T-cell (primary cell): Measurements from ENCODE around the gene TNNI2. TPM values are rescaled to one million over a fixed set of nuclear protein-coding genes. Genes with fewer than 3 reads are reported as not detected.

Experiments used
- ATAC-seq, 4 experiments: fragments of 200-7000 bp in 3 of 4; fragments of 150-1000 bp in 1 of 4; cut with Tn5 transposase; replicated peaks in 1 of 4; 1 replicate in 3 of 4; 2 replicates in 1 of 4; pipeline ENCODE4 v1.10.0; 2021; ENCODE audit warnings: moderate library complexity in 3 of 4, mild to moderate bottlenecking in 2 of 4, moderate number of reproducible peaks in 1 of 4
- CTCF ChIA-PET, 2 donors: fragments of 300-600 bp; sonication (Branson Sonifier 250); formaldehyde crosslinking; loops; one replicate each; lab custom pipeline; 2022; ENCODE audit warnings: antibody characterized with exemption in 2 of 2; lab: Charles Lee
- POLR2A ChIA-PET, 2 donors: fragments of 300-600 bp; sonication (Branson Sonifier 250); formaldehyde crosslinking; loops; one replicate each; lab custom pipeline; 2022; ENCODE audit warnings: antibody characterized with exemption in 2 of 2; lab: Charles Lee
- DNase-seq, 35 experiments: peaks; one replicate each; pipeline versions ENCODE4 v3.0.0 to v3.0.0-alpha.2; 2013 to 2023
- H3K27ac ChIP-seq: one replicate; pipeline ENCODE4 v1.5.1; 2013; ENCODE audit warnings: low read length
- H3K27me3 ChIP-seq, 2 experiments: replicated peaks in 1 of 2; 1 replicate in 1 of 2; 2 replicates in 1 of 2; pipeline versions ENCODE4 v1.6.1 to v1.7.0; 2013; ENCODE audit warnings: low read length in 1 of 2, mixed read lengths in 1 of 2; ENCODE audit not compliant: control insufficient read depth in 2 of 2, insufficient read depth in 2 of 2; ENCODE audit errors: extremely low read depth in 1 of 2
- H3K36me3 ChIP-seq, 2 donors: 1 replicate in 1 of 2; 2 replicates in 1 of 2; pipeline versions ENCODE4 v1.6.1 to v1.7.0; 2013; ENCODE audit warnings: low read length in 1 of 2; ENCODE audit not compliant: control insufficient read depth in 2 of 2, insufficient read depth in 1 of 2; ENCODE audit errors: extremely low read depth in 1 of 2
- H3K4me1 ChIP-seq, 2 experiments: 1 replicate in 1 of 2; 2 replicates in 1 of 2; pipeline versions ENCODE4 v1.6.1 to v1.7.0; 2013; ENCODE audit warnings: low read length in 2 of 2, mixed read lengths in 1 of 2; ENCODE audit not compliant: insufficient read depth in 2 of 2, control insufficient read depth in 1 of 2; ENCODE audit errors: extremely low read depth in 1 of 2
- H3K4me3 ChIP-seq, 2 donors: 1 replicate in 1 of 2; 2 replicates in 1 of 2; pipeline versions ENCODE4 v1.5.1 to v1.7.0; 2013; ENCODE audit warnings: mild to moderate bottlenecking in 2 of 2, low read length in 1 of 2, moderate library complexity in 1 of 2; ENCODE audit not compliant: control insufficient read depth in 1 of 2; ENCODE audit errors: extremely low read depth in 1 of 2
- H3K9me3 ChIP-seq: 2 replicates; pipeline ENCODE4 v1.7.0; 2013
- H3K27ac Mint-ChIP-seq, 2 donors: one replicate each; pipeline ENCODE4 v1.8.0; 2020 to 2021; ENCODE audit warnings: mild to moderate bottlenecking in 2 of 2, mixed read lengths in 2 of 2
- H3K27me3 Mint-ChIP-seq, 2 donors: one replicate each; pipeline ENCODE4 v1.8.0; 2021 to 2022; ENCODE audit warnings: mixed read lengths in 2 of 2
- H3K36me3 Mint-ChIP-seq: one replicate; pipeline ENCODE4 v1.8.0; 2021; ENCODE audit warnings: mixed read lengths
- H3K4me1 Mint-ChIP-seq, 3 donors: one replicate each; pipeline ENCODE4 v1.8.0; 2020 to 2022; ENCODE audit warnings: mixed read lengths in 3 of 3, mild to moderate bottlenecking in 1 of 3
- H3K4me3 Mint-ChIP-seq, 3 donors: one replicate each; pipeline ENCODE4 v1.8.0; 2020 to 2022; ENCODE audit warnings: mild to moderate bottlenecking in 3 of 3, mixed read lengths in 3 of 3, moderate library complexity in 3 of 3
- H3K9me3 Mint-ChIP-seq, 3 donors: one replicate each; pipeline ENCODE4 v1.8.0; 2020 to 2022; ENCODE audit warnings: mixed read lengths in 3 of 3
- WGBS: methylation state at CpG from one replicate; pipeline ENCODE4 v1.1.5; 2013; ENCODE audit warnings: missing lambda C conversion rate; ENCODE audit not compliant: insufficient coverage; 5-methylcytosine and 5-hydroxymethylcytosine counted together
- total RNA-seq, 35 experiments: library from RNA in 6 of 35; stranded (reverse) in 6 of 35; fragments of 120-200 nt in 1 of 35; gene quantifications; one replicate each; pipeline versions ENCODE4 v1.2.1 to v1.2.4 and lab custom pipeline; 2013 to 2026

The TNNI2 gene
- total RNA-seq, 5 donors from 2014 or later (not counting 1 experiment from before 2014, with no cell fraction given) = 0.39 TPM; not detected in 4

GRCh38 chr11:1880746-1881441, 42.1 kb downstream of the TNNI2 start:
- ChIA-PET CTCF (no interaction called here), POLR2A (no interaction called here)
- Mint-ChIP-seq H3K4me3 (peak overlapping the region in 1 of 3 donors; percentile 20), H3K4me1 (peaks cover 12 to 30% (median 18%) of the 10 kb centered on the region in 3 donors), H3K9me3 (no peaks in the 10 kb centered on the region), H3K36me3 (no peaks in the 10 kb centered on the region), H3K27ac (peak overlapping the region; percentile 27 to 58), H3K27me3 (no peaks in the 10 kb centered on the region)
- Histone ChIP-seq H3K4me3 (no peak overlapping the region), H3K36me3 (peaks cover 18 to 46% of the 10 kb centered on the region in 2 donors), H3K27ac (no peak overlapping the region), H3K9me3 (no peaks in the 10 kb centered on the region), H3K4me1 (peaks cover 9 to 66% of the 10 kb centered on the region in 2 experiments), H3K27me3 (no peaks in the 10 kb centered on the region)
- ATAC-seq (peak in 1 of 4 experiments; percentile 3), DNase-seq (peak in 2 of 35 experiments; percentile 12 to 36)
- 71% methylated on average over 8 of the region's 9 CpGs for WGBS

- Mint-ChIP-seq H3K4me3 (no peak overlapping the region), H3K36me3 (no peaks in the 10 kb centered on the region), H3K9me3 (no peaks in the 10 kb centered on the region), H3K4me1 (peaks cover 12 to 26% (median 13%) of the 10 kb centered on the region in 3 donors), H3K27me3 (no peaks in the 10 kb centered on the region), H3K27ac (no peak overlapping the region)
- peak; percentile 10 to 37 (median 20) for ATAC-seq
- ChIA-PET POLR2A (interaction anchor here in 1 of 2 donors (0.7 kb wide), 1 partner anchor 11 kb away, joined by 10 read pairs; no protein-coding TSS in a partner anchor), CTCF (interaction anchor here (0.6 to 1.7 kb wide), 11 partner anchors 11 to 270 kb away, joined by 3 to 9 read pairs (median 5); partner anchors contain the start of genes LSP1 (in 1 of the 2) and SYT8 (in 1 of the 2))
- peaks cover 14 to 53% of the 10 kb centered on the region in 2 donors for H3K36me3 ChIP-seq
- H3K27me3 ChIP-seq = no peaks in the 10 kb centered on the region
- no peak overlapping the region for H3K4me3 ChIP-seq
- no peak overlapping the region for H3K27ac ChIP-seq
- 73% methylated on average over 24 of the region's 43 CpGs for whole genome bisulfite sequencing
- DNase-seq = peak in 1 of 35 experiments; percentile 33
- no peaks in the 10 kb centered on the region for H3K9me3 ChIP-seq
- peaks cover 9 to 60% of the 10 kb centered on the region in 2 experiments for H3K4me1 ChIP-seq
These were observed 42.9 kb downstream of the TNNI2 start for GRCh38 chr11:1881442-1882264.

GRCh38 chr11:1882265-1883238, 43.8 kb downstream of the TNNI2 start:
- Histone ChIP-seq H3K9me3 (no peaks in the 10 kb centered on the region), H3K27me3 (no peaks in the 10 kb centered on the region), H3K27ac (no peak overlapping the region), H3K4me1 (peaks cover 9 to 59% of the 10 kb centered on the region in 2 experiments), H3K4me3 (no peak overlapping the region), H3K36me3 (peaks cover 14 to 60% of the 10 kb centered on the region in 2 donors)
- Mint-ChIP-seq H3K27ac (peak overlapping the region; percentile 21 to 22), H3K36me3 (no peaks in the 10 kb centered on the region), H3K27me3 (no peaks in the 10 kb centered on the region), H3K4me3 (no peak overlapping the region), H3K9me3 (no peaks in the 10 kb centered on the region), H3K4me1 (peaks cover 12 to 28% (median 17%) of the 10 kb centered on the region in 3 donors)
- ChIA-PET CTCF (interaction anchor here (0.6 to 1.7 kb wide), 12 partner anchors 10 to 269 kb away, joined by 3 to 9 read pairs (median 4); partner anchors contain the start of genes LSP1 (in 1 of the 2) and SYT8 (in 1 of the 2)), POLR2A (interaction anchor here in 1 of 2 donors (0.7 kb wide), 1 partner anchor 12 kb away, joined by 10 read pairs; no protein-coding TSS in a partner anchor)
- ATAC-seq = peak; percentile 84 to 91 (median 86)
- peak; percentile 51 to 90 (median 74) for DNase-seq
- 46% methylated on average over 22 of the region's 23 CpGs for WGBS

DNA sequence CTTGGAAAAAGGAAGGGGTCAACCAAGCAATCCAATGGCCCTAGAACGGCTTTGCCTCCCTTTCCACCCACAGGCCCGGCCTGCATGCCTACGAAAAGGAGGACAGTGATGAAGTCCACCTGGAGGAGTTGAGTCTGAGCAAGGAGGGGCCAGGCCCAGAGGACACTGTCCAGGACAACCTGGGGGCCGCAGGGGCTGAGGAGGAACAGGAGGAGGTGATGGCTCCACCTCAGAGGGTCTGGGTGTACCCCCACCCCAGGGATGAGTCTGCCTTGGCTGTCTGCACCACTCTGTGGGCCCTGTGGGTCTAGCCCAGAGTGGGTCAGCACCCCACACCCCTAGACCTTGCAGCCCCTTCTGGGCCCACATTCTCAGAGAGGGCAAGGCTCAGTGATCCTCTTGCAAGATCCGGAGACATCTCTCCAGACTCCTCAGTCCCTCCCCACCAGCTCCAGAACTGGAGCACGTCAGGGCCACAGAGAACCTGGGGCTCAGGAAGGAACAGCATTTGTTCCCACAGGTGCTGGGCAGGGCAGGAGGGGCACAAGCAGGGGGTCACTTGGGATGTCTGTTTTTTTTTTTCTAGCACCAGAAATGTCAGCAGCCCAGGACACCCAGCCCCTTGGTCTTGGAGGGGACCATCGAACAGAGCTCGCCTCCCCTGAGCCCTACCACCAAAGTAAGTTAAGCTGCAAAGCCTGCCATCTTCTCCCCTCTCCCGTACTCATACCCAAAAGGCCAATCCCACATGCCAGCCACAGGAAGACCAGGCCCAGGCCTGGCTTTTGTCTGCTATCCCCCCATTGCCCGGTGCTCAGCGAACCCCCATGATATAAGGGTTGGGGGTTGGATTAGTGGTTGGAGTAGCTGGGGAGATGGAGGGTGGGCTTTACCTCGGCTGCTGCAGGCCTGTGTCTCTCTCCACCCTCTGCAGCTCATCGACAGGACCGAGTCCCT, 44.8 kb downstream of the TNNI2 start:
- Mint-ChIP-seq H3K4me1 (peaks cover 17 to 34% (median 23%) of the 10 kb centered on the region in 3 donors), H3K4me3 (no peak overlapping the region), H3K36me3 (peaks cover 5% of the 10 kb centered on the region), H3K27me3 (no peaks in the 10 kb centered on the region), H3K9me3 (no peaks in the 10 kb centered on the region), H3K27ac (peak overlapping the region in 1 of 2 donors; percentile 47)
- no peak overlapping the region for H3K27ac ChIP-seq
- peaks cover 14 to 61% of the 10 kb centered on the region in 2 experiments for H3K4me1 ChIP-seq
- peaks cover 21 to 65% of the 10 kb centered on the region in 2 donors for H3K36me3 ChIP-seq
- no peaks in the 10 kb centered on the region for H3K27me3 ChIP-seq
- ChIA-PET POLR2A (no interaction called here), CTCF (interaction anchor here (0.6 to 1.7 kb wide), 2 partner anchors 183 to 268 kb away, joined by 3 to 9 read pairs; no protein-coding TSS in a partner anchor)
- DNase-seq (peak in 1 of 35 experiments; percentile 14), ATAC-seq (no peak)
- WGBS = 94% methylated on average over 6 of the region's 14 CpGs
- no peak overlapping the region for H3K4me3 ChIP-seq
- no peaks in the 10 kb centered on the region for H3K9me3 ChIP-seq

GRCh38 chr11:1884303-1884700, 45.5 kb downstream of the TNNI2 start:
- no peak for DNase-seq
- H3K27me3 ChIP-seq = no peaks in the 10 kb centered on the region
- peaks cover 24 to 39% (median 28%) of the 10 kb centered on the region in 3 donors for H3K4me1 Mint-ChIP-seq
- 100% methylated on average over 3 of the region's 5 CpGs for WGBS
- no peak for ATAC-seq
- peaks cover 19 to 63% of the 10 kb centered on the region in 2 experiments for H3K4me1 ChIP-seq
- H3K27ac Mint-ChIP-seq = no peak overlapping the region
- H3K27me3 Mint-ChIP-seq = no peaks in the 10 kb centered on the region
- peaks cover 21 to 69% of the 10 kb centered on the region in 2 donors for H3K36me3 ChIP-seq
- ChIA-PET POLR2A (no interaction called here), CTCF (no interaction called here)
- H3K9me3 ChIP-seq = no peaks in the 10 kb centered on the region
- H3K4me3 ChIP-seq = no peak overlapping the region
- H3K9me3 Mint-ChIP-seq = no peaks in the 10 kb centered on the region
- H3K27ac ChIP-seq = no peak overlapping the region
- no peak overlapping the region for H3K4me3 Mint-ChIP-seq
- peaks cover 8% of the 10 kb centered on the region for H3K36me3 Mint-ChIP-seq
